SU-DHL-6 (cell line): Measurements from ENCODE around the gene DENND2A.
"Not testable (repeated sequence)": the region's sequence is repeated elsewhere in the genome, so short reads cannot be mapped to it uniquely, and the experiment has no call there.

Experiments used
- CTCF ChIP-seq: fragments of 200-600 bp; sonication (generic); IDR thresholded peaks from one replicate; pipeline ENCODE4 v1.5.1; 2017; ENCODE audit warnings: antibody characterized with exemption, mild to moderate bottlenecking, low read length, moderate library complexity; ENCODE audit not compliant: insufficient read depth, poor library complexity, severe bottlenecking
- EZH2phosphoT487 ChIP-seq: fragments of 200-600 bp; sonication (generic), shearing (Covaris generic); conservative IDR thresholded peaks from 2 replicates; pipeline ENCODE4 v1.6.1; 2018; ENCODE audit warnings: mild to moderate bottlenecking, antibody characterized with exemption, low read length, moderate library complexity, mixed read lengths

- not testable (repeated sequence) for TF ChIP-seq CTCF, EZH2phosphoT487
These were observed 29.2 kb upstream of the DENND2A start for GRCh38 chr7:140669862-140670261.
